ENCODE results near the gene D2HGDH.
A peak's percentile ranks its signal among the peaks of the same experiment; 100 is the strongest.

GRCh38 chr2:241702155-241703031 is 32.0 kb upstream of the D2HGDH start:
- TF ChIP-seq CTCF (IDR thresholded peaks at IDR 0.05; ENCODE audit: low read depth, low read length, poor library complexity, severe bottlenecking) (peak; percentile 89), EZH2phosphoT487 (IDR thresholded peaks at IDR 0.05; ENCODE audit: borderline replicate concordance, low read length) (no peak)

All from DOHH2 (cell line).